ENCODE results near the gene PDSS1.

Gene PDSS1

DNA sequence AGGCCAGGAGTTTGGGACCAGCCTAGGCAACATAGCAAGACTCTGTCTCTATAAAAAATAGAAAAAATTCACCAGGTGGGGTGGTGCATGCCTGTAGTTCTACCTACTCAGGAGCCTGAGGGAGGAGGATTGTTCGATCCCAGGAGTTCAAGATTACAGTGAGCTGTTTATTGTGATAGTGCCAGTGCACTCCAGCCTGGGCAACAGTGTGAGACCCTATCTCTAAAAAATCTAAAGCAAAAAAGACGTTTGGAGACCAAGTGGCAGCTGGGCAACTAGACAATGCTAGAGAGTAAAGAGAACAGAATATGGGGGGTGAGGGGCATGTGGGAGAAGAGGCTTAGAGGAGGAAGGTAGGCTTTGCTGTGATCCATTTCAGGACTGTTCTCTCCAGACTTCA is 1.4 kb downstream of the PDSS1 start:
- no peak for DNase-seq (ENCODE audit: low read depth in 2 of 2)

- no peak for DNase-seq (ENCODE audit: low read depth in 2 of 2)
Observed at GRCh38 chr10:26699631-26700030, 2.1 kb downstream of the PDSS1 start.

DNA sequence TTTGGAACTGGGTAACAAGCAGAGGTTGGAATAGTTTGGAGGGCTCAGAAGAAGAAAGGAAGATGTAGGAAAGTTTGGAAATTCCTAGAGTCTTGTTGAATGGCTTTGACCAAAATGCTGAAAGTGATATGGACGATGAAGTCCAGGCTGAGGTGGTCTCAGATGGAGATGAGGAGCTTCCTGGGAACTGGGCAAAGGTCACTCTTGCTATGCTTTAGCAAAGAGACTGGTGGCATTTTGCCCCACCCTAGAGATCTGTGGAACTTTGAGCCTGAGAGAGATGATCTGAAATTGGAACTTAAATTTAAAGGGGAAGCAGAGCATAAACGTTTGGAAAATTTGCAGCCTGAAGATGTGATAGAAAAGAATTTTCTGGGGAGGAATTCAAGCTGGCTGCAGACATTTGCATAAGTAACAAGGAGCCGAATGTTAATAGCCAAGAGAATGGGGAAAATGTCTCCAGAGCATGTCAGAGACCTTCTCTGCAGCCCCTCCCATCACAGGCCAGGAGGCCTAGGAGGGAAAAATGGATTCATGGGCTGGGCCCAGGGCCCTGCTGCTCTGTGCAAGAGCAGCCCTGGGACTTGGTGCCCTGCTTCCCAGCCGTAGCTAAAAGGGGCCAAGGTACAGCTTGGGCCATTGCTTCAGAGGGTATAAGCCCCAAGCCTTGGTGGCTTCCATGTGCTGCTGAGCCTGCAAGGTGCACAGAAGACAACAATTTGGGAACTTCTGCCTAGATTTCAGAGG is 3.6 kb downstream of the PDSS1 start:
- DNase-seq (ENCODE audit: low read depth in 2 of 2): no peak

GRCh38 chr10:26703096-26703495 is 5.6 kb downstream of the PDSS1 start:
- DNase-seq (ENCODE audit: low read depth in 2 of 2): no peak

GRCh38 chr10:26703974-26704373 is 6.5 kb downstream of the PDSS1 start:
- DNase-seq (ENCODE audit: low read depth in 2 of 2): no peak

- no peak for DNase-seq (ENCODE audit: low read depth in 2 of 2)
Observed at GRCh38 chr10:26706206-26706605, 8.7 kb downstream of the PDSS1 start.

- no peak for DNase-seq (ENCODE audit: low read depth in 2 of 2)
Observed at GRCh38 chr10:26706936-26707335, 9.4 kb downstream of the PDSS1 start.

GRCh38 chr10:26711324-26711723 is 13.8 kb downstream of the PDSS1 start:
- no peak for DNase-seq (ENCODE audit: low read depth in 2 of 2)

DNA sequence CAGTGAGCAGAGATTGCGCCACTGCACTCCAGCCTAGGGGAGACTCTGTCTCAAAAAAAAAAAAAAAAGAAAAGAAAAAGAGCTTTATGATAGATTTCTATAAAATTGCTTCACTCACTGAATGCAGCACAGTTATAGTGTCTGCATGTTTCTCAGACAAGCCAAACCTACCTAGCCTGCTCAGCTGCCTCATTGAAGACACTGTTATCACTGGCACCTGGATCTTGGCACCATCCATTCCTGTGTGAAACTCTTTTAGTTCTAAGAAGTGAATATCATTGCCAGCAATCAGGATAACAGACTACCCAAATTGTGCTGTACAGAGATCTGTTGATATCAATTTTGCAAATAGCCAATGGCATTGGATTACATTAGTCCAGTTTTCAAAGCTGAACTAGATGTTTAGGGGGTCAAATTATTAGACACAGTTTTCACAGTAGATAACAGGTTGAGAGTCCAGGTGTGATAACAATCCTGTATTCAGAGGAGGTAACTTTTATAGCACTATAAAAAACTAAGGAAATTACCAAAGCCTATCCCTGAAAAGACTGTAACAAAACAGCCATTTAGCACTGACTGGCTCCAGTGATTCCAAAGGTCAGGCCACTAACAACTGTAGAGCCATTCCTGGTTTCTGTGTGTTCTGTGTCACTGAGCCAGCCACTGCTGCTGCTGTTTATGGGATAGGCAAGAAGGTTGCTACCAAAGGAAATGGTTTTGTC is 17.1 kb downstream of the PDSS1 start:
- DNase-seq (ENCODE audit: low read depth in 2 of 2): no peak

GRCh38 chr10:26715137-26715487 is 17.6 kb downstream of the PDSS1 start:
- DNase-seq (ENCODE audit: low read depth in 2 of 2): no peak

DNA sequence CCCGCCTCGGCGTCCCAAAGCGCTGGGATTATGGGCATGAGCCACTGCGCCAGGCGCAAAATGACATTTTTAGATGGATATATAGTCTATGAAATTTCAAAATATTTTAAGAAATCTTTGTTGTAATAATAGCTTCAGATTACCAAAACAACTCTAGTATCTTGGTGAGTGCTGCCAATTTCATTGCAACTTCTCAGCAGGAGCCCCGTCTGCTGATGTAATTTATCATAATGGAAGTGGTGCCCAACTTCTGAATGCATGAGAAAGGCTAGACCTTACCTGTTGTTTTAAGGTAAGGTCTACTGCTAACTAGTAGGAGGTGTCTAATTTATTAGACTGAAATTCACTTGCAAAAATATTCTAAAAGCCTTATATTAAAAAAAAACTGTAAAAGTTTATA is 20.0 kb downstream of the PDSS1 start:
- DNase-seq (ENCODE audit: low read depth in 2 of 2): no peak

- DNase-seq (ENCODE audit: low read depth in 2 of 2): no peak
Observed at GRCh38 chr10:26721561-26721960, 24.1 kb downstream of the PDSS1 start.

- no peak for DNase-seq (ENCODE audit: low read depth in 2 of 2)
Observed at GRCh38 chr10:26723016-26723415, 25.5 kb downstream of the PDSS1 start.

DNA sequence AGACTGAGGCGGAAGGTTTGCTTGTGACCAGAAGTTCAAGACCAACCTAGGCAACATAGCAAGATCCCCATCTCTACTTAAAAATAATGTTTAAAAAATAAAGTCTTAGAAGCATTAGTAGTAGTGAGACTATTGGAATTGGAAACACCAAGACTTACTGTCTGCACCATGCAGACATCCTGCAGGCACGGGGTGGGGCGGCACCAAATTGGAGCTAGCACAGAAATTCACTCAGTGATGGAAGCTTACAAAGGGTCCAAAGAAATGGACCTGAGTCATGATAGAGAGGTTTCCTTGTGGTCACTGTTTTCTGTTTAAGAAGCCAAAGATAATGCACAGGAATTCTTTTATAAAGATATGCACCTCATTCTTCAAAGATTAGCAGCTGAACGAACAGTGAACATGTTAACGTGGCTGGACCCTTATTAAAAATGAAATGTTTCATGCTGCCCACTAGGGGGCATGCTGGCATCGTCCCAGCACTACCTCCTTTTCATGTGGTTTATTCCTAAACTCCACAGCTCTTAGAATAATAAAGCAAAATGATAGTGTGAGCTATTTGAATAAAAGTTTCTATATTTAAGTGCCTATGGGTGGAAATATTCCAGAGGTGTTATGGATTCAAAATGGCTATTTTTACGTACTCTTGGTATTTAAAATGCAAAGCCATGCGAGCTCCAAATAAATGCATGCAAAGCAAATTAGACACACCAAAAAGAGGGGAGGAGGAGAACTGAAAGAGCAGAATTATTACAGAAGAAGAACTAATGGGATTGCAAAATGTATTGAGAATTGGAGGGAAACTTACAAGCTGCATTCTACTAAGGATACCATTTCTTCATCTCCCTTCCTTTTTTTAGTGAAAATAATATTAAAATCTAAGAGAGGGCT is 28.6 kb downstream of the PDSS1 start:
- peak; percentile 37 to 39 for DNase-seq (ENCODE audit: low read depth in 2 of 2)

DNA sequence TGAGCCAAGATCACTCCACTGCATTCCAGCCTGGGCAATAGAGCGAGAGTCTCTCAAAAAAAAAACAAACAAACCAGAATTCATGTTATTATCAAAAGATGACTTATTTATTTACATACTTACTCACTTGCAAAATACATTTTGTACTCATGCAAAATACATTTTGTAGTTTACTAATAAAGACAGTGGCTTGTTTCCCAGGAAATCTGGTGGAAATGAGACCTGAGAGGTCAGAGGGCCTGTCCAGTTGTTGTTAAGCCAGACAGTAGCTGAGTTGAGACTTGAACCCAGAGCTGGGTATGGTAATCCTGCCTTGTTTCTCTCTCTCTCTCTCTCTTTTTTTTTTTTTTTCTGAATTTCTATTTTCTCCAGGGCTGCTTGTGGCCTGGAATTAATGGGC is 29.5 kb downstream of the PDSS1 start:
- no peak for DNase-seq (ENCODE audit: low read depth in 2 of 2)

DNA sequence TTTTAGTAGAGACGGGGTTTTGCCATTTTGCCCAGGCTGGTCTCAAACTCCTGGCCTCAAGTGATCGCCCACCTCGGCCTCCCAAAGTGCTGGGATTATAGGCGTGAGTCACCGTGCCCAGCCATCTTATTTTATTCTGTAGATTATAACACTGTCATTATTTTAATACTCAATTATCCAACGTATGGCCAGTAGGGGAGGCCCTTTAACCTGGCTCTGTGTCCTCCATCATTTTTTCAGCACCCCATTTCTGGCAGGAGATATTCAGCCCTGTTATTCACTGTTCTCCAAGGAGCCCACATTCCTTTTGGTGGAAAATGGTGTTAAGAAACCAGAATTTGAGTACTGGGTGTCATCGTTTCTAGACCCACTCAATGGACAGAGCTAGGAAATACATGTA is 31.5 kb downstream of the PDSS1 start:
- no peak for DNase-seq (ENCODE audit: low read depth in 2 of 2)

DNA sequence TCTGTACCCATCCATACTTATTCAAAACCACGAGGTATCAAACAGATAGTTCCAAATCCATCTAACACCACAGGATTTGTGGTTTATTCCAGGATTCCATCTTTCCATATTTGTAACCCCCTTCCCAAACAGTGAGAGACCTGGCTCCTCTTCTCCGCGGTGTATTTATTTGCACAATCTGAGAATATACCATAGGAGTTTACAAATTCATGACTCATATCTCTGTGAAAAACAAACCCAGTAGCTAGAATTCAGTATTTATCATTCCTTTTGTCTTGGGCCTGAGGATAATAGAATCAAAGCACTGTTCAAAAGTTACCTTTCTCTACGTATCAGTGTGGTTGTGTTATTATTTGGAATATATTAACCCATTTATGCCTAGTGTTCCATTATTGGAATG is 31.9 kb downstream of the PDSS1 start:
- DNase-seq (ENCODE audit: low read depth in 2 of 2): no peak

DNA sequence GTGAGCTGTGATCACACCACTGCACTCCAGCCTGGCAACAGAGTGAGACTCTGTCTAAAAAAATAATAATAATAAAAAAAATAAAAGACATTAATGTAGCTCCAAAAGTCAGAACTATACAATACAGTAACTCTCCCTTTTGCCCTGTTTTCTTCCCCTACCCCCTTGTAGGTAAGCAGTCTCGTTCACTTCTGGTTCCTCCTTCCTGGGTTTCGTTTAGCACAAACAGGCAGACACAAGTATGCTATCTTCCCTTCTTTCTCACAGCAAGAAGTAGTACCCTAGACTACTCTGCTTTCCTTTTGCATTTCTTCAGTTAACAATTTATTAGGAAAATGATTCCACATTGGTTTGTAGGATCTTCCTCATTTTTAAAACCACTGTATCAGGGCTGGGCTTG is 33.1 kb downstream of the PDSS1 start:
- DNase-seq (ENCODE audit: low read depth in 2 of 2): no peak

DNA sequence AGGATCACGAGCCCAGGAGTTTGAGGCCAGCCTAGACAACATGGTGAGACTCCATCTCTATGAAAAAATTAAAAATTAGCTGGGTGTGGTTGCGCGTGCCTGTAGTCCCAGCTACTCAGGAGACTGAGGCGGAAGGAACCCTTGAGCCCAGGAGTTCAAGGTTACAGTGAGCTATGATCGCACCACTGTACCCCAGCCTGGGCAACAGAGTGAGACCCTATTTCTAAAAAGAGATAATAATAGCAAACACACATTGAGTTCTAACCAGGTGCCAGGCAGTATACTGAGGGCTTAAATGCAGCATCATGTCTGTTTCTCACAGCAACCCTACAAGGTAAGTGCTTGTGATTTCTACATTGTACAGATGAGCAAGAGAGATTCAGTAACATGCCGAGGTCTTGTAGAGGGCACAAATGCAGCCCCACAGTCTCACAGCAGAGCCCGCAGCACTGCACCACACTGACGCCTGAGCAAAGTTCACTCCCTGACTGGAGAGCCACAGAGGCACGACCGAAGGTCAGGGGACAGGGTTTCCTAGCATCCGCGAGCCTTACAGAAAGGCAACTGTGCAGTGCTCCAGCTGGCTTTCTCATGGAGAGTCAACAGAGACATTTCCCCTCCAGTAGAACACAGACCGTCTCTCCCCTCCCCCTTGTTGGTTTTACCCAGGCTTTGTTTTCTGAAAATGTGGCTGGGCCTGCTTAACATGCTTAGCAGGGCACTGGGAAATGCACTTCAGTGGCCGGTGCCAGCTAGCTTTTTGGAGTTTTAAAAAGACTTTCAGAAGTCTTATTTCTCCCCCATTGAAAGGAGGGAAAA is 36.5 kb downstream of the PDSS1 start:
- no peak for DNase-seq (ENCODE audit: low read depth in 2 of 2)

- DNase-seq (ENCODE audit: low read depth in 2 of 2): no peak
Observed at GRCh38 chr10:26735435-26735834, 37.9 kb downstream of the PDSS1 start.

DNA sequence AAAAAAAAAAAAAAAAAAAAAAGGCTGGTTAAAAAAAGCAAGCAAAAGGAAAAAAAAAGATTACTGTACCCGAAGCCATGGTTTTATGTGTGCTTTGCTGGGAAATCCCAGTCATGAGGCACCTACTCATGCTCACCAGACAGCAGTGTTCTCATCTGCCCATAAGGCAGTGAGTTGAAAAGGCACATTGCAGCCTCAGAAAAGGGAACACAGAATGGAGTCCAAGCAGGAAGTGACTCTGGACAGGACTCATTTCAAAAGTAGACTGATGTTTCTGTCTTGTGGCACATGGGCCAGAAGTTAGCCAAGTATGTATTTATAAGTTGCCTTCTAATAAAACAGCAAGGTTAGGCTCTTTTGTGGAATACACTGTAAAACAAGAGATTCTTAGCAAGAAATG is 40.2 kb downstream of the PDSS1 start:
- no peak for DNase-seq (ENCODE audit: low read depth in 2 of 2)
